ENCODE measurements around the gene S100A11. TPM values are rescaled to one million over a fixed set of nuclear protein-coding genes. Genes with fewer than 3 reads are reported as not detected.

The S100A11 gene
- polyA plus RNA-seq, 1 of the 3 experiments (the other 2 are of a cell fraction): 736 TPM

DNA sequence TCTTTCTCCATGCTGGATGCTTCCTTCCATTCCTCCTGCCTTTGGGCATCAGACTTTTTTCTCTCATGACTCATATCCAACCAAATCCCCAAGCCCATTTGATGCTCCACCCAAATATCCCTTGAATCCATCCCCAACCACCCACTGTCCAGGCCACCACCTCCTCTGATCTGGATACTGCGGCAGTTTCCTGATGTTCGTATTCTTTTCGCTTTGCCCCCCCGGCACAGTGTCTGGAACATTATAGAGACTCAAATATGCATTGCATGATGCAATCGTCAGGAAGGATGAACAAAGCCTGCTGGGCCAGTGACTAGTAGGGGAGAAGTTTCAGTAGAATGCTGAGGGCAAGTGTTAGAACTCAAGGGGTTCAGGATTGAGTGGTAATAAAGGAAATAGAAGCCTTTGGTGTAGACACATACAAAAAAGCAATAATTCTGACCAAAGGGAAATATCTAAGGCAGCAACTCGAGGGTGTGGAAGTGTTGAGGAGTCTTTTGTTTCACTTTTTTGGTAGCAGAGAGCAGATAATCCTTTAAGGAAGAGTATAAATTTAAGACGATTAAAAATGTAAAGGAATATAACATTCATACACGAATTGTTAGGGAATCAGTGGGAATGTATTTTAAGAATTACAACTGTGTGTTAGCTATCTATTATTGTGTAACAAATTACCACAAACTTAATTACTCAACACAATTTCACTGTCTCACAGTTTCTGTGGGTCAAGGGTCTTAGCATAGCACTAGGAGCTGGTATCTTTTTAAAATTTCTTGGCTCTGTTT is 7.5 kb downstream of the S100A11 start:
- Histone ChIP-seq H2AFZ (ENCODE audit: low read depth) (peak overlapping the region; percentile 29; the same call in 1 of the 2 replicates), H3K4me1 (ENCODE audit: control insufficient read depth in 1 of 2, insufficient read depth in 2 of 2, low read depth in 1 of 2, low read length in 1 of 2) (peaks cover 7 to 21% of the 10 kb centered on the region in 2 experiments; a peak in 2 of 4 replicates), H4K20me1 (ENCODE audit: insufficient read depth) (peaks cover 16% of the 10 kb centered on the region), H3K9me2 (no peaks in the 10 kb centered on the region), H3K79me2 (ENCODE audit: insufficient read depth) (peaks cover 20% of the 10 kb centered on the region), H3K4me3 (ENCODE audit: low read depth in 2 of 2, low read length in 1 of 2) (no peak overlapping the region), H3K27ac (ENCODE audit: low read depth in 2 of 2, low read length in 1 of 2) (peak overlapping the region in 1 of 2 experiments; percentile 40; a peak in 2 of 4 replicates), H3K27me3 (ENCODE audit: insufficient read depth) (peaks cover 7% of the 10 kb centered on the region; the same call in 1 of the 2 replicates), H3K9ac (no peak overlapping the region), H3F3A (replicated peaks; ENCODE audit: insufficient read depth) (peaks cover 50% of the 10 kb centered on the region), H3K36me3 (replicated peaks in 1 of 2; ENCODE audit: control insufficient read depth in 1 of 2, insufficient read depth in 2 of 2, low read length in 1 of 2) (peaks cover 30 to 36% of the 10 kb centered on the region in 2 experiments), H3K9me3 (no peaks in the 10 kb centered on the region), H3K4me2 (no peak overlapping the region)
- TF ChIP-seq GABPA (IDR thresholded peaks at IDR 0.05; ENCODE audit: low read depth): no peak
- DNase-seq: no peak
- POLR2A ChIA-PET: no interaction called here
- CTCF ChIA-PET: interaction anchor here (1.7 kb wide), 1 partner anchor 27 kb away, joined by 6 read pairs; no protein-coding TSS in a partner anchor
- WGBS (ENCODE audit: low lambda C conversion rate): 36% methylated on average over 8 of the region's 8 CpGs

DNA sequence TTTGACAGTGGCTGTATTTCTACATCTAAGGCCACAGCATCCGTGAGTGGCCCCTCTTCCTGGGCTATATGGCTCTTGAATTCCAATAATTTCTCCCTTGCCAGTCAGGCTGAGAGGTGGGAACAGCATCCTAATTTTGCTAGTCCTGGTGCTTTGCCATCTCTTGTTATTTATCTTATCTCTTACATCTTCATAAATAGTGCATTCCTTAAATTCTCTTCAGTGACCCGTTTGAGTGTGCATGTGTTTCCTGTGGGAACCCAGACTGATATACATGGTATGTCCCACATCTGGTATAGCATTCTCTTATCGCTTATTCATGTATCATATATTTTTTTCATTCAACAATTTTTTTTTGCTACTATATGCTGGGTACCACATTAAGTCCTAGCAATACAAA is 9.9 kb downstream of the S100A11 start:
- Histone ChIP-seq H4K20me1 (ENCODE audit: insufficient read depth) (no peaks in the 10 kb centered on the region), H3K4me2 (no peak overlapping the region), H3K79me2 (ENCODE audit: insufficient read depth) (no peaks in the 10 kb centered on the region), H3K27me3 (ENCODE audit: insufficient read depth) (peaks cover 28% of the 10 kb centered on the region; the same call in 1 of the 2 replicates), H2AFZ (ENCODE audit: low read depth) (no peak overlapping the region), H3K4me3 (ENCODE audit: low read depth in 2 of 2, low read length in 1 of 2) (no peak overlapping the region), H3K27ac (ENCODE audit: low read depth in 2 of 2, low read length in 1 of 2) (no peak overlapping the region), H3K9me2 (no peaks in the 10 kb centered on the region), H3F3A (replicated peaks; ENCODE audit: insufficient read depth) (peaks cover 28% of the 10 kb centered on the region), H3K9me3 (no peaks in the 10 kb centered on the region), H3K9ac (no peak overlapping the region), H3K36me3 (replicated peaks in 1 of 2; ENCODE audit: control insufficient read depth in 1 of 2, insufficient read depth in 2 of 2, low read length in 1 of 2) (peaks cover 6 to 13% of the 10 kb centered on the region in 2 experiments), H3K4me1 (ENCODE audit: control insufficient read depth in 1 of 2, insufficient read depth in 2 of 2, low read depth in 1 of 2, low read length in 1 of 2) (0 out of 4 replicates have a peak, but pooled peaks cover 0 to 10% of the 10 kb centered on the region in 2 experiments)
- WGBS (ENCODE audit: low lambda C conversion rate): 25% methylated on average over 3 of the region's 3 CpGs
- ChIA-PET CTCF (no interaction called here), POLR2A (no interaction called here)
- TF ChIP-seq EZH2phosphoT487 (IDR thresholded peaks at IDR 0.05; ENCODE audit: borderline replicate concordance, low read depth): no peak
- no peak for TF ChIP-seq EP300 (IDR thresholded peaks at IDR 0.05; ENCODE audit: borderline replicate concordance in 1 of 2, low read depth in 1 of 2, low read length in 1 of 2)
- TF ChIP-seq, protein P1, sequence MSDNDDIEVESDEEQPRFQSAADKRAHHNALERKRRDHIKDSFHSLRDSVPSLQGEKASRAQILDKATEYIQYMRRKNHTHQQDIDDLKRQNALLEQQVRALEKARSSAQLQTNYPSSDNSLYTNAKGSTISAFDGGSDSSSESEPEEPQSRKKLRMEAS (IDR thresholded peaks at IDR 0.05; ENCODE audit: low read depth): no peak
- no peak for TF ChIP-seq JUND (IDR thresholded peaks at IDR 0.05)
- no peak for TF ChIP-seq NRF1 (IDR thresholded peaks at IDR 0.05; ENCODE audit: low read depth, low read length)
- TF ChIP-seq, protein P2, sequence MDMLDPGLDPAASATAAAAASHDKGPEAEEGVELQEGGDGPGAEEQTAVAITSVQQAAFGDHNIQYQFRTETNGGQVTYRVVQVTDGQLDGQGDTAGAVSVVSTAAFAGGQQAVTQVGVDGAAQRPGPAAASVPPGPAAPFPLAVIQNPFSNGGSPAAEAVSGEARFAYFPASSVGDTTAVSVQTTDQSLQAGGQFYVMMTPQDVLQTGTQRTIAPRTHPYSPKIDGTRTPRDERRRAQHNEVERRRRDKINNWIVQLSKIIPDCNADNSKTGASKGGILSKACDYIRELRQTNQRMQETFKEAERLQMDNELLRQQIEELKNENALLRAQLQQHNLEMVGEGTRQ (IDR thresholded peaks at IDR 0.05; ENCODE audit: borderline replicate concordance, low read depth, low read length): no peak
- TF ChIP-seq, protein P3, sequence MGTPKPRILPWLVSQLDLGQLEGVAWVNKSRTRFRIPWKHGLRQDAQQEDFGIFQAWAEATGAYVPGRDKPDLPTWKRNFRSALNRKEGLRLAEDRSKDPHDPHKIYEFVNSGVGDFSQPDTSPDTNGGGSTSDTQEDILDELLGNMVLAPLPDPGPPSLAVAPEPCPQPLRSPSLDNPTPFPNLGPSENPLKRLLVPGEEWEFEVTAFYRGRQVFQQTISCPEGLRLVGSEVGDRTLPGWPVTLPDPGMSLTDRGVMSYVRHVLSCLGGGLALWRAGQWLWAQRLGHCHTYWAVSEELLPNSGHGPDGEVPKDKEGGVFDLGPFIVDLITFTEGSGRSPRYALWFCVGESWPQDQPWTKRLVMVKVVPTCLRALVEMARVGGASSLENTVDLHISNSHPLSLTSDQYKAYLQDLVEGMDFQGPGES (IDR thresholded peaks at IDR 0.05; ENCODE audit: low read depth, low read length): no peak
- no peak for TF ChIP-seq SMC3 (IDR thresholded peaks at IDR 0.05; ENCODE audit: low read depth, low read length)
- TF ChIP-seq, protein P4, sequence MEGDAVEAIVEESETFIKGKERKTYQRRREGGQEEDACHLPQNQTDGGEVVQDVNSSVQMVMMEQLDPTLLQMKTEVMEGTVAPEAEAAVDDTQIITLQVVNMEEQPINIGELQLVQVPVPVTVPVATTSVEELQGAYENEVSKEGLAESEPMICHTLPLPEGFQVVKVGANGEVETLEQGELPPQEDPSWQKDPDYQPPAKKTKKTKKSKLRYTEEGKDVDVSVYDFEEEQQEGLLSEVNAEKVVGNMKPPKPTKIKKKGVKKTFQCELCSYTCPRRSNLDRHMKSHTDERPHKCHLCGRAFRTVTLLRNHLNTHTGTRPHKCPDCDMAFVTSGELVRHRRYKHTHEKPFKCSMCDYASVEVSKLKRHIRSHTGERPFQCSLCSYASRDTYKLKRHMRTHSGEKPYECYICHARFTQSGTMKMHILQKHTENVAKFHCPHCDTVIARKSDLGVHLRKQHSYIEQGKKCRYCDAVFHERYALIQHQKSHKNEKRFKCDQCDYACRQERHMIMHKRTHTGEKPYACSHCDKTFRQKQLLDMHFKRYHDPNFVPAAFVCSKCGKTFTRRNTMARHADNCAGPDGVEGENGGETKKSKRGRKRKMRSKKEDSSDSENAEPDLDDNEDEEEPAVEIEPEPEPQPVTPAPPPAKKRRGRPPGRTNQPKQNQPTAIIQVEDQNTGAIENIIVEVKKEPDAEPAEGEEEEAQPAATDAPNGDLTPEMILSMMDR (IDR thresholded peaks at IDR 0.05): no peak
- DNase-seq: no peak
